Fibroblast of lung (primary cell): ENCODE measurements around the gene ZNF580. TPM values are rescaled to one million over a fixed set of nuclear protein-coding genes. Genes with fewer than 3 reads are reported as not detected.

Experiments
- DNase-seq, 2 donors: peaks; one replicate each; pipeline versions ENCODE4 v3.0.0 to v3.0.0-alpha.2; 2010; ENCODE audit warnings: low read depth in 2 of 2
- H2AFZ ChIP-seq: 2 replicates; pipeline ENCODE4 v1.5.1; 2012; ENCODE audit warnings: low read length, control low read depth, inconsistent platforms
- H3K27ac ChIP-seq: 2 replicates; pipeline ENCODE4 v1.5.1; 2011; ENCODE audit warnings: low read length, control low read depth; ENCODE audit not compliant: insufficient read depth
- H3K27me3 ChIP-seq: 2 replicates; pipeline ENCODE4 v1.5.1; 2011; ENCODE audit warnings: mild to moderate bottlenecking, low read length; ENCODE audit not compliant: control insufficient read depth, insufficient read depth
- H3K36me3 ChIP-seq: 2 replicates; pipeline ENCODE4 v1.5.1; 2011; ENCODE audit warnings: low read length; ENCODE audit not compliant: control insufficient read depth, insufficient read depth
- H3K4me1 ChIP-seq: 2 replicates; pipeline ENCODE4 v1.5.1; 2011; ENCODE audit warnings: low read length; ENCODE audit not compliant: control insufficient read depth, insufficient read depth; ENCODE audit errors: extremely low read depth
- H3K4me2 ChIP-seq: 2 replicates; pipeline ENCODE4 v1.5.1; 2011; ENCODE audit warnings: low read length, control low read depth; ENCODE audit not compliant: insufficient read depth; ENCODE audit errors: extremely low read depth
- H3K4me3 ChIP-seq, 4 experiments: fragments of 200-600 bp in 1 of 4; sonication (generic) in 1 of 4; replicated peaks in 1 of 4; 2 replicates each; pipeline ENCODE4 v1.5.1; 2011 to 2016; ENCODE audit warnings: low read length in 4 of 4, low read depth in 3 of 4, mild to moderate bottlenecking in 3 of 4, control low read depth in 2 of 4, inconsistent platforms in 1 of 4, mixed read lengths in 1 of 4; ENCODE audit not compliant: insufficient read depth in 1 of 4; ENCODE audit errors: control extremely low read depth in 1 of 4
- H3K79me2 ChIP-seq: 2 replicates; pipeline ENCODE4 v1.5.1; 2012; ENCODE audit warnings: mild to moderate bottlenecking, low read length, inconsistent platforms; ENCODE audit not compliant: control insufficient read depth, insufficient read depth
- H3K9ac ChIP-seq: 2 replicates; pipeline ENCODE4 v1.5.1; 2011; ENCODE audit warnings: mild to moderate bottlenecking, low read length, control low read depth; ENCODE audit not compliant: insufficient read depth
- H3K9me3 ChIP-seq: 2 replicates; pipeline ENCODE4 v1.5.1; 2012; ENCODE audit warnings: low read depth, low read length; ENCODE audit not compliant: control insufficient read depth, insufficient read depth
- H4K20me1 ChIP-seq: 2 replicates; pipeline ENCODE4 v1.5.1; 2011; ENCODE audit warnings: low read length; ENCODE audit not compliant: control insufficient read depth, insufficient read depth; ENCODE audit errors: extremely low read depth
- EZH2 ChIP-seq: IDR thresholded peaks from 2 replicates; pipeline ENCODE4 v1.5.1; 2012; ENCODE audit warnings: low read length, control low read depth, mild to moderate bottlenecking; ENCODE audit errors: missing control alignments
- polyA plus RNA-seq, 2 donors: library from polyadenylated mRNA; depleted of rRNA in 1 of 2; stranded (reverse) in 1 of 2; unstranded in 1 of 2; fragments of >200 nt; gene quantifications; 2 replicates each; pipeline ENCODE4 v1.2.1, GENCODE V29; 2011 to 2012; ENCODE audit warnings: missing spikeins in 1 of 2
- total RNA-seq: library from RNA; depleted of rRNA; stranded (reverse); fragments of >200 nt; gene quantifications from 2 replicates; pipeline ENCODE4 v1.2.1, GENCODE V29; 2014
- TF ChIP-seq, protein P1 (sequence below), 2 donors: IDR thresholded peaks in 1 of 2; conservative IDR thresholded peaks in 1 of 2; 1 replicate in 1 of 2; 2 replicates in 1 of 2; pipeline ENCODE4 v1.5.1; 2011 to 2012; ENCODE audit warnings: low read length in 2 of 2, control low read depth in 1 of 2, inconsistent platforms in 1 of 2, low read depth in 1 of 2, mild to moderate bottlenecking in 1 of 2

ZNF580 gene
- total and polyA plus RNA-seq, 2 donors (not counting 1 experiment from before 2014, with no cell fraction given) = 4.1 to 7.2 TPM

DNA sequence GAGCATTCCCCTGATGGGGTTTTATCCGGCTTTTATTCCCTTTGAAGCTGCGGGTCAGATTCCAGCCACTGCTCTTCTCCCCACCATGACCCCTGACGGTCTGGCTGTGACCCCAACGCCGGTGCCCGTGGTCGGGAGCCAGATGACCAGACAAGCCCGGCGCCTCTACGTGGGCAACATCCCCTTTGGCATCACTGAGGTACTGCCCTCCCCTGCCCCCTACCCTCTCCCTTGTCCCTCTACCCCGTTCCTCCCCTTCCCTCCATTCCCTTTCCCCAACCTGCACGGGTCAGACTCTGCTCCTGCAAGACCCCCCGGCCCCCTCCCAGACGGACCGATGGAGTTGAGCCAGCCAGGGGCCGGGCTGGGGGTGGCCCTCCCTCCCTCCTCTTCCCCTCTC lies 20.2 kb downstream of the ZNF580 start:
- no peak overlapping the region for H3K27ac ChIP-seq
- H3K36me3 ChIP-seq = peaks cover 32% of the 10 kb centered on the region
- no peaks in the 10 kb centered on the region for H3K9me3 ChIP-seq
- H3K4me2 ChIP-seq = no peak overlapping the region
- H3K79me2 ChIP-seq = peaks cover 87% of the 10 kb centered on the region
- no peaks in the 10 kb centered on the region for H4K20me1 ChIP-seq
- H3K9ac ChIP-seq = no peak overlapping the region
- TF ChIP-seq, protein P1, sequence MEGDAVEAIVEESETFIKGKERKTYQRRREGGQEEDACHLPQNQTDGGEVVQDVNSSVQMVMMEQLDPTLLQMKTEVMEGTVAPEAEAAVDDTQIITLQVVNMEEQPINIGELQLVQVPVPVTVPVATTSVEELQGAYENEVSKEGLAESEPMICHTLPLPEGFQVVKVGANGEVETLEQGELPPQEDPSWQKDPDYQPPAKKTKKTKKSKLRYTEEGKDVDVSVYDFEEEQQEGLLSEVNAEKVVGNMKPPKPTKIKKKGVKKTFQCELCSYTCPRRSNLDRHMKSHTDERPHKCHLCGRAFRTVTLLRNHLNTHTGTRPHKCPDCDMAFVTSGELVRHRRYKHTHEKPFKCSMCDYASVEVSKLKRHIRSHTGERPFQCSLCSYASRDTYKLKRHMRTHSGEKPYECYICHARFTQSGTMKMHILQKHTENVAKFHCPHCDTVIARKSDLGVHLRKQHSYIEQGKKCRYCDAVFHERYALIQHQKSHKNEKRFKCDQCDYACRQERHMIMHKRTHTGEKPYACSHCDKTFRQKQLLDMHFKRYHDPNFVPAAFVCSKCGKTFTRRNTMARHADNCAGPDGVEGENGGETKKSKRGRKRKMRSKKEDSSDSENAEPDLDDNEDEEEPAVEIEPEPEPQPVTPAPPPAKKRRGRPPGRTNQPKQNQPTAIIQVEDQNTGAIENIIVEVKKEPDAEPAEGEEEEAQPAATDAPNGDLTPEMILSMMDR (conservative IDR thresholded peaks at IDR 0.05 in 1 of 2, IDR thresholded peaks at IDR 0.05 in 1 of 2; ENCODE audit: low read depth in 1 of 2, low read length in 2 of 2) = no peak
- no peak for TF ChIP-seq EZH2
- H2AFZ ChIP-seq = no peak overlapping the region
- DNase-seq = no peak
- peaks cover 14% of the 10 kb centered on the region for H3K4me1 ChIP-seq
- no peaks in the 10 kb centered on the region for H3K27me3 ChIP-seq
- no peak overlapping the region for H3K4me3 ChIP-seq

DNA sequence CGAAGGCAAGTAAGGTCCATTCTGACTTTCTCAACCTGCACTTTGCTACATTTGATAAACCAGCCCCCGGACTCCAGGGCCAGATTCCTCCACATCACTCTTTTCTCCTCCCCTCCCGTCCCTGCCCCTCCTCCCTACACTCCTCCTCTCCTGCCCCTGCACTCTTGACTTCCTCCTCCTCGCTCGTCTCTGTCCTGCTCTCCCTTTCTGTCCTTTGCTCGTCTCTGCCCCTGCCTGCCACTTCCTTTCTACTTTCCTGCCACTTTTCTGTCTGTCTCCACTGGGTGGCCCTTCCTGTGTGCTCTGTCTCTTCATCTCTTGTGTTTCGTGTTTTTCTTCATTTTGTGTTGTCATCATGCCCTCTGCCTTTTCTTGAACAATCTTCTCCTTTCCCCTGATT lies 21.0 kb downstream of the ZNF580 start:
- Histone ChIP-seq H2AFZ (no peak overlapping the region), H3K9me3 (no peaks in the 10 kb centered on the region), H3K4me1 (peaks cover 10% of the 10 kb centered on the region), H3K4me2 (no peak overlapping the region), H4K20me1 (no peaks in the 10 kb centered on the region), H3K36me3 (peaks cover 38% of the 10 kb centered on the region), H3K27ac (no peak overlapping the region), H3K9ac (no peak overlapping the region), H3K27me3 (no peaks in the 10 kb centered on the region), H3K79me2 (peaks cover 87% of the 10 kb centered on the region), H3K4me3 (no peak overlapping the region)
- TF ChIP-seq EZH2 = no peak
- TF ChIP-seq, protein P1 (conservative IDR thresholded peaks at IDR 0.05 in 1 of 2, IDR thresholded peaks at IDR 0.05 in 1 of 2; ENCODE audit: low read depth in 1 of 2, low read length in 2 of 2) = no peak
- no peak for DNase-seq

DNA sequence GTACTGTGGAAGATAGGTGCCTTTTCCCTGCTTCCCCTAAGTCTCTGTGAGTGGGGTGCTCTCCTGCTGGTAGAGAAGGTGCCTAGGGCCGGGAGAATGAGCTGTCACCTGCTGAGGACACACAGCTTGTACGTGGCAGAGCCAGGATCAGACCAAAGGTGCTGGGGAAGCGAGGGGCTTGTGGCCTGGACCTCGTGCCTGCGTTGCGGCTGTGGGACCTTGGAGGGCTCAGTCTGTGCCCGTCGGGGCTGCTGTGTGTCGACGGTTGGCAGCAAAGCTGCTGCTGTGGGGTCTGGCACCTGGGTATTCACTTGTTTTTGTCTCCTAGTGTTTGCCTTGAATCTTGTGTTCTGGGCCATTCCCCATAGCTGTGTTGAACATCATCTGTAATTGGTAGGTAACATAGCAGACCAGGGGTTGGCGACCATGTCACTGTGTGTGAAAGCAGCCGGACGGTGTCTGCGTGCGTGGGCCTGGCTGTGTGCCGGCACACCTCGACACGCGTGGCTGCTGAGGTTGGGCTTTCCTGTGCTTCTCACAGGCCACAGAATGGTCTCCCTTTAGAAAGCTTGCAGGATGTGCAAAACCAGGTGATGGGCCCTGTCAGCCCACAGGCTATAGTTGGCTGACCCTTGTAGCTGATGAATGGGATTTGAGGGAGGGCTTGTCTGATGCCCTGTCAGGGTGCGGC lies 23.2 kb downstream of the ZNF580 start:
- Histone ChIP-seq H3K27ac (no peak overlapping the region), H3K36me3 (peaks cover 50% of the 10 kb centered on the region), H2AFZ (no peak overlapping the region), H3K4me3 (no peak overlapping the region), H3K4me2 (no peak overlapping the region), H3K9me3 (no peaks in the 10 kb centered on the region), H3K27me3 (no peaks in the 10 kb centered on the region), H4K20me1 (no peaks in the 10 kb centered on the region), H3K79me2 (peaks cover 84% of the 10 kb centered on the region), H3K4me1 (no peaks in the 10 kb centered on the region), H3K9ac (no peak overlapping the region)
- DNase-seq = no peak
- TF ChIP-seq, protein P1 (conservative IDR thresholded peaks at IDR 0.05 in 1 of 2, IDR thresholded peaks at IDR 0.05 in 1 of 2; ENCODE audit: low read depth in 1 of 2, low read length in 2 of 2) = no peak
- TF ChIP-seq EZH2 = no peak
